HG02938 (cell line): ENCODE measurements around the gene EFHD2.
"Not testable (repeated sequence)": the region's sequence is repeated elsewhere in the genome, so short reads cannot be mapped to it uniquely, and the experiment has no call there.

ENCODE experiments used
- ATAC-seq: cut with Tn5 transposase; IDR thresholded peaks from one replicate; pipeline ENCODE4 v1.9.1; 2021; ENCODE audit warnings: mild to moderate bottlenecking, moderate library complexity; ENCODE audit not compliant: unreplicated experiment

The EFHD2 gene

GRCh38 chr1:15386164-15386749 is 23.4 kb upstream of the EFHD2 start:
- no peak for ATAC-seq

- ATAC-seq: no peak
These were observed 21.3 kb upstream of the EFHD2 start for GRCh38 chr1:15388201-15388880.

GRCh38 chr1:15389828-15390227 is 19.9 kb upstream of the EFHD2 start:
- not testable (repeated sequence) for ATAC-seq

GRCh38 chr1:15390667-15391066 is 19.0 kb upstream of the EFHD2 start:
- no peak for ATAC-seq

GRCh38 chr1:15391366-15391765 is 18.3 kb upstream of the EFHD2 start:
- ATAC-seq: no peak

- no peak for ATAC-seq
These were observed 16.0 kb upstream of the EFHD2 start for GRCh38 chr1:15393475-15394257.

GRCh38 chr1:15394258-15394690 is 15.4 kb upstream of the EFHD2 start:
- no peak for ATAC-seq

- no peak for ATAC-seq
These were observed 12.5 kb upstream of the EFHD2 start for GRCh38 chr1:15397236-15397635.

- ATAC-seq: no peak
These were observed 10.0 kb upstream of the EFHD2 start for GRCh38 chr1:15399710-15400109.

GRCh38 chr1:15400627-15401026 is 9.1 kb upstream of the EFHD2 start:
- ATAC-seq: no peak

GRCh38 chr1:15401391-15402055 is 8.2 kb upstream of the EFHD2 start:
- ATAC-seq: no peak

- no peak for ATAC-seq
These were observed 6.8 kb upstream of the EFHD2 start for GRCh38 chr1:15402809-15403450.

- no peak for ATAC-seq
These were observed 5.6 kb upstream of the EFHD2 start for GRCh38 chr1:15403962-15404580.

- no peak for ATAC-seq
These were observed 4.4 kb upstream of the EFHD2 start for GRCh38 chr1:15405106-15405850.

GRCh38 chr1:15406614-15407559 is 2.8 kb upstream of the EFHD2 start:
- no peak for ATAC-seq

- no peak for ATAC-seq
These were observed 2.1 kb upstream of the EFHD2 start for GRCh38 chr1:15407580-15407979.

- no peak for ATAC-seq
These were observed 749 bp upstream of the EFHD2 start for GRCh38 chr1:15408890-15409387.

- ATAC-seq: no peak
These were observed 665 bp downstream of the EFHD2 start for GRCh38 chr1:15410223-15410883.
